ENCODE data around the gene CDH12.
A peak's percentile ranks its signal among the peaks of the same experiment; 100 is the strongest.

The CDH12 gene

GRCh38 chr5:22391956-22392355 lies 461.2 kb downstream of the CDH12 start:
- H3K4me3 ChIP-seq (ENCODE audit: control insufficient read depth, low read depth, low read length): no peak overlapping the region
- no peak for DNase-seq (ENCODE audit: low read depth)
- no peak for TF ChIP-seq CTCF (conservative IDR thresholded peaks at IDR 0.05; ENCODE audit: control insufficient read depth, insufficient read depth, low read depth, low read length)

DNA sequence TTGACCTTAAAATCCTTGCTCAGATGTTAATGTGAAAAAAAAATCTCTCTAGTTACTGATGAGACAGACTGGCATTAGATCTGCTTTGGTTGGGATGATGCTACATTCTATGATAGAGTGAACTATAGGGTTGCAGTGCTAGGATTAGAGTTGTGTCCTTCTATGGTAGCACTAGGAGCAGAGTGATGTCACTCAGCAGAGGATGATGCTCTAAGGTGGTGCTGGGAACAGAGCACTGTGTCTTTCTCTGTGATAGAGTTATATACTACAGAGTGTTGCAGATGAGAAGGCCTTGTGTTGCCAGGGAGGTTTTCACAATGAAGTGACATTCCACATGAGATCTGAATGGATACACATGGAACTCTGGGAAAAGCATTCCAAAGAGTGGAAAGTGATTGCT lies 462.3 kb downstream of the CDH12 start:
- no peak for DNase-seq (ENCODE audit: low read depth)
- H3K4me3 ChIP-seq (ENCODE audit: control insufficient read depth, low read depth, low read length): no peak overlapping the region
- TF ChIP-seq CTCF (conservative IDR thresholded peaks at IDR 0.05; ENCODE audit: control insufficient read depth, insufficient read depth, low read depth, low read length): no peak

DNA sequence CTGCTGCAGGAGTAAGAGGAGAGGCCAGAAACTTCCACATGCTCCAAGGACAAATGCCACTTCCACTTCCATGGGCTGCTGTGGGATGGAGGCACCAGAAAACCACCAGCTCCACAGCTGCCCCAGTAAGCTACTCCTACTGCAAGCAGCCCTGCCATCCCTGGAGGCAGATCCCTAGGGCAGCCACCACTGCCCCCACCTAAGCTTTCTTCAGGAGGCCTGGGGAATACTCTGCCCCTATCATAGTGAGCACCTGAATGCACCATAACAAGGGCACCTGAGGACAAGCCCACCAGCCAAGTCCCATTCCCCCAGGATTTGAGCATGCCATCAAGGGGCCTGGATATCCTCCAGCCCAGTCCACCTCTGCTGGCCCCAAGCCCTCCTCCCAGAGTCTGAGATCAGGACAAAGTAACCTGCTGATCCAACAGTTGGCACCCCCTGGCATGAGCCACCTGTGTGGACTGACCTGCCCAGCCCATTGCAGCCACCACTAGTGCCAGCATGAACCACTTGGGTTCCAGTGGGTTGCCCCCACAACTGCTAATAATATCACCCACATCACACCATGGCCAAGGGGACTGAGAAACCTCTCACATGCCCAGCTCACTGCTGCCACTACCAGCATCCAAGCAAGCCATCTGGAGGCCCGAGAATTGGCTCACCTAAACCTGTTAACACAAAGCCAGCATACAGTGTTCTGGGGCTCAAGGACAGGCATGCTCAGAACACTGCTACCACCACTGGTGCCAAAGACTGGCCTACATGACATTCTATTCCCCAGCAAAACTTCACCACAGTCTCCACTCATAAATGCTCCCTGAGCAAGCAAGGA lies 480.1 kb downstream of the CDH12 start:
- no peak for TF ChIP-seq CTCF (conservative IDR thresholded peaks at IDR 0.05; ENCODE audit: control insufficient read depth, insufficient read depth, low read depth, low read length)
- H3K4me3 ChIP-seq (ENCODE audit: control insufficient read depth, low read depth, low read length): no peak overlapping the region
- no peak for DNase-seq (ENCODE audit: low read depth)

DNA sequence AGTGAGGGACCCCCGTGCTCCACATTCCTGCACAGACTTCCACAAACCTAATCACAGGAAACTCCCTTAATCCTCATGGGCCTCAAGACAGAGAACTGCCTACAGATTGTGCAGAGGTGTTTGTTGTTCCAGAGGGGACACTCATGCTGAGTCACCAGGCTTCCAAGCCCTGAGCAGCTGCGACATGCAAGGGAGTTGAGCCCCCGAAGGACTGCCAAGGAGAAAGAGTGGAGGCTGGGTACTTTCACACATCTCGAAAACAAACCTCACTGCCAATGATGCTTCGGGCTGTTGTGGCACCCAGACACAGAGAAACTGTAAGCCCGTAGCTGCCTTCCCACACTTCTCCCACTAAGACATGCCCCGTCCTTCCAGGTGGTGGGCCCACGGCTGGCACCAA lies 480.8 kb downstream of the CDH12 start:
- no peak overlapping the region for H3K4me3 ChIP-seq (ENCODE audit: control insufficient read depth, low read depth, low read length)
- peak; percentile 2 for DNase-seq (ENCODE audit: low read depth)
- no peak for TF ChIP-seq CTCF (conservative IDR thresholded peaks at IDR 0.05; ENCODE audit: control insufficient read depth, insufficient read depth, low read depth, low read length)

DNA sequence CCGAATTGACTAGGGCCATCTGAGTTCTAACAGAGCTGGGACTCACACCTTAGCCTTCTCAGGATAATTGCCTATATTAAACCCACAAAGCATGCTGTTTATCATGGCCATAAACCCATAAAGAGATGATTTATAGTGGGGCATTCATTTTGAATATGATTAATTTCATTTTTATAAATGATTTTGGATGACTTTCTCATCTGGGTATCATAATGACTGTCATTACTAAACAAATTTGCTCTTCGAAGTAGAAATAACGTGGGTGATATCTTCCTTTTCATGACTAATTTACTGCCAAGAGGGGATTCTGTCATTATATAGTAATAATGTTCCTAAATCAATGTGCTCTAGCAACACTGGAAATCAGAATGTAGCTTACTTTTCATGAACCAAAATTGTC lies 498.2 kb downstream of the CDH12 start:
- TF ChIP-seq CTCF (conservative IDR thresholded peaks at IDR 0.05; ENCODE audit: control insufficient read depth, insufficient read depth, low read depth, low read length): no peak
- no peak overlapping the region for H3K4me3 ChIP-seq (ENCODE audit: control insufficient read depth, low read depth, low read length)
- no peak for DNase-seq (ENCODE audit: low read depth)

- TF ChIP-seq CTCF (conservative IDR thresholded peaks at IDR 0.05; ENCODE audit: control insufficient read depth, insufficient read depth, low read depth, low read length): no peak
- no peak for DNase-seq (ENCODE audit: low read depth)
- no peak overlapping the region for H3K4me3 ChIP-seq (ENCODE audit: control insufficient read depth, low read depth, low read length)
Measured at GRCh38 chr5:22352493-22352892, 500.7 kb downstream of the CDH12 start.

Measured in fibroblast of mammary gland (primary cell).